ENCODE results near the gene CBFA2T2. TPM values are rescaled to one million over a fixed set of nuclear protein-coding genes. Genes with fewer than 3 reads are reported as not detected.
A peak's percentile ranks its signal among the peaks of the same experiment; 100 is the strongest.

CBFA2T2 gene
- total and polyA plus RNA-seq, 2 donors (not counting 1 experiment from before 2014, with no cell fraction given): 26.9 to 30.0 TPM

DNA sequence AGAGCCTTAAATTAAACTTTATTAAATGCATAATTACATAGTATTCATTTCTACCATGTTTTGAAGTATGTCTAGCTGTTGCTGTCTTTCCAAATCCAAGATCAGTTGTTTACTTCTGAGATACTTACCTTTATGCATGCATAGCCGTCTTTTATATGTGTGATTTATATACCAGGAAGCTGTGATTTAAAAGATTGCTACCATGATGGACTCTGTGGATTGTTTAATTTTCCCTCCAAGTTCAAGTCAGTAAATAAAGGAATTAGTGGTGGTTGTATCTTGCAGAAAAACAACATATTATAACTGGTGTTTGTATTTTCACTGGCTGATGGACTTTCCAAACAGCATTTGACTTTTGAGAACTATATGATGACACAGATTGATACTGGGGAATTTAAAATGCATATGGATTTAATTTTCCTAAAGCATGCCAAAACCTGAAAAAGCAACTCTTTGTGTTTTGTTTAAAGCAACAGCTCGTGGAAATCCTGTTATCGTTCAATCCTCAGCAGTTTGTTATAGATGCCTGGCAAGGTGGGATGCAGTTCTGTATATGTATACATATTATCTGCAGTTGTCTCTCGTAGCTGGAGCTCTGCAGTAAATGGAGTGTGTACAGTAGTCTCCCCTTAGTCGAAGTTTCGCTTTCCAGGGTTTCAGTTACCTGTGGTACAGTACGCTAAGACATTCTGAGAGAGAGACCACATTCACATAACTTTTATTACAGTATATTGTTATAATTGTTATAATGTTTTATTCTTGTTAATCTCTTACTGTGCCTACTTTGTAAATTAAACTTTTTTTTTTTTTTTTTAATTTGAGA, 77.1 kb downstream of the CBFA2T2 start:
- no peaks in the 10 kb centered on the region for H3K27me3 ChIP-seq (replicated peaks in 1 of 4; ENCODE audit: control extremely low read depth in 1 of 4, control insufficient read depth in 3 of 4, insufficient read depth in 4 of 4, low read length in 3 of 4)
- no peak overlapping the region for H3K27ac Mint-ChIP-seq
- no peaks in the 10 kb centered on the region for H3K9me3 ChIP-seq (ENCODE audit: control extremely low read depth in 1 of 3, control insufficient read depth in 2 of 3, insufficient read depth in 1 of 3, low read length in 2 of 3)
- no peak overlapping the region for H3K4me3 ChIP-seq (ENCODE audit: control extremely low read depth in 1 of 5, extremely low read depth in 1 of 5, insufficient read depth in 1 of 5, low read depth in 2 of 5, low read length in 4 of 5)
- DNase-seq: no peak
- ChIA-PET POLR2A (interaction anchor here (0.7 kb wide), 1 partner anchor 107 kb away, joined by 4 read pairs; no protein-coding TSS in a partner anchor), CTCF (interaction anchor here (0.6 to 1.2 kb wide), 2 partner anchors 20 to 104 kb away, joined by 3 read pairs; no protein-coding TSS in a partner anchor)
- H3K9ac ChIP-seq (ENCODE audit: low read length): no peak overlapping the region
- H3K27ac ChIP-seq (ENCODE audit: low read length in 2 of 2): no peak overlapping the region
- H3K27me3 Mint-ChIP-seq: no peaks in the 10 kb centered on the region
- intact Hi-C loops (cut with micrococcal nuclease): no loop called here
- ATAC-seq (ENCODE audit: low read depth): no peak
- no peak overlapping the region for H2AFZ ChIP-seq (ENCODE audit: insufficient read depth, low read depth, low read length, poor library complexity, severe bottlenecking)
- no peaks in the 10 kb centered on the region for H3K9me3 Mint-ChIP-seq (ENCODE audit: insufficient read depth)
- H3K36me3 ChIP-seq (replicated peaks in 1 of 2; ENCODE audit: control extremely low read depth in 1 of 2, control insufficient read depth in 1 of 2, extremely low read depth in 1 of 2, insufficient read depth in 2 of 2, low read length in 1 of 2): peaks cover 0 to 2% of the 10 kb centered on the region in 2 experiments
- peaks cover 59% of the 10 kb centered on the region for H3K79me2 ChIP-seq (ENCODE audit: control insufficient read depth, insufficient read depth, low read length)
- H3K4me3 Mint-ChIP-seq: no peak overlapping the region
- TF ChIP-seq, protein P1, sequence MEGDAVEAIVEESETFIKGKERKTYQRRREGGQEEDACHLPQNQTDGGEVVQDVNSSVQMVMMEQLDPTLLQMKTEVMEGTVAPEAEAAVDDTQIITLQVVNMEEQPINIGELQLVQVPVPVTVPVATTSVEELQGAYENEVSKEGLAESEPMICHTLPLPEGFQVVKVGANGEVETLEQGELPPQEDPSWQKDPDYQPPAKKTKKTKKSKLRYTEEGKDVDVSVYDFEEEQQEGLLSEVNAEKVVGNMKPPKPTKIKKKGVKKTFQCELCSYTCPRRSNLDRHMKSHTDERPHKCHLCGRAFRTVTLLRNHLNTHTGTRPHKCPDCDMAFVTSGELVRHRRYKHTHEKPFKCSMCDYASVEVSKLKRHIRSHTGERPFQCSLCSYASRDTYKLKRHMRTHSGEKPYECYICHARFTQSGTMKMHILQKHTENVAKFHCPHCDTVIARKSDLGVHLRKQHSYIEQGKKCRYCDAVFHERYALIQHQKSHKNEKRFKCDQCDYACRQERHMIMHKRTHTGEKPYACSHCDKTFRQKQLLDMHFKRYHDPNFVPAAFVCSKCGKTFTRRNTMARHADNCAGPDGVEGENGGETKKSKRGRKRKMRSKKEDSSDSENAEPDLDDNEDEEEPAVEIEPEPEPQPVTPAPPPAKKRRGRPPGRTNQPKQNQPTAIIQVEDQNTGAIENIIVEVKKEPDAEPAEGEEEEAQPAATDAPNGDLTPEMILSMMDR (IDR thresholded peaks at IDR 0.05): no peak
- no peak for TF ChIP-seq EZH2 (IDR thresholded peaks at IDR 0.05; ENCODE audit: borderline replicate concordance, insufficient read depth, low read depth, low read length, poor library complexity, severe bottlenecking)
- 100% methylated on average over 1 of the region's 7 CpGs for WGBS (ENCODE audit: insufficient coverage)
- H3K4me1 Mint-ChIP-seq: peaks cover 34% of the 10 kb centered on the region
- H4K20me1 ChIP-seq (ENCODE audit: control insufficient read depth, insufficient read depth, low read length, poor library complexity, severe bottlenecking): no peaks in the 10 kb centered on the region
- no peak overlapping the region for H3K4me2 ChIP-seq (replicated peaks; ENCODE audit: low read depth, low read length, poor library complexity, severe bottlenecking)
- peaks cover 11 to 15% of the 10 kb centered on the region in 2 donors for H3K4me1 ChIP-seq (ENCODE audit: control insufficient read depth in 2 of 2, insufficient read depth in 2 of 2, low read length in 2 of 2)

DNA sequence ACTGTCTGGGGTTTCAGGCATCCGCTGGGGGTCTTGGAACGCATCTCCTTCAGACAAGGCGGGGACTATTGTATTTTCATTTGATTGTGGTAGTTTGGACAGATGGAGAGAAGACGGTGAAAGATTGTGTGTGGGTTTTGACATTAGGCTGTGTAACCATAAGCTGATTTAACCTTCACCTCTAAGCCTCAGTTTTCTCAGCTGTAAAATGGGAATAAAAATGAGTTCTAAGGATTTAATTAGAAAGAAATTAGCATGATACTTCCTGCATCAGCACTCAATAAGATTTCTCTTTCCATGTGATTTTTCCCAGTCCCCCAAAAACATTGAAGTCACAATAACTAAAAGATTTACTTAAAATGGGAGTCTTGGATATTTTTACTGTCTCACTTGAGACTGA, 78.1 kb downstream of the CBFA2T2 start:
- 100% methylated on average over 3 of the region's 4 CpGs for WGBS (ENCODE audit: insufficient coverage)
- H3K4me3 ChIP-seq (ENCODE audit: control extremely low read depth in 1 of 5, extremely low read depth in 1 of 5, insufficient read depth in 1 of 5, low read depth in 2 of 5, low read length in 4 of 5): no peak overlapping the region
- peaks cover 37% of the 10 kb centered on the region for H3K4me1 Mint-ChIP-seq

More for the DNA sequence above, 78.1 kb downstream of the CBFA2T2 start:
- Mint-ChIP-seq H3K9me3 (ENCODE audit: insufficient read depth) (no peaks in the 10 kb centered on the region), H3K4me3 (no peak overlapping the region), H3K27ac (peak overlapping the region; percentile 11), H3K27me3 (no peaks in the 10 kb centered on the region)
- DNase-seq (no peak), ATAC-seq (ENCODE audit: low read depth) (no peak)
- Histone ChIP-seq H2AFZ (ENCODE audit: insufficient read depth, low read depth, low read length, poor library complexity, severe bottlenecking) (no peak overlapping the region), H3K79me2 (ENCODE audit: control insufficient read depth, insufficient read depth, low read length) (peaks cover 64% of the 10 kb centered on the region), H3K9me3 (ENCODE audit: control extremely low read depth in 1 of 3, control insufficient read depth in 2 of 3, insufficient read depth in 1 of 3, low read length in 2 of 3) (peaks cover 0 to 1% (median 0%) of the 10 kb centered on the region in 3 donors), H3K9ac (ENCODE audit: low read length) (no peak overlapping the region), H3K27ac (ENCODE audit: low read length in 2 of 2) (no peak overlapping the region), H3K27me3 (replicated peaks in 1 of 4; ENCODE audit: control extremely low read depth in 1 of 4, control insufficient read depth in 3 of 4, insufficient read depth in 4 of 4, low read length in 3 of 4) (no peaks in the 10 kb centered on the region), H3K4me2 (replicated peaks; ENCODE audit: low read depth, low read length, poor library complexity, severe bottlenecking) (peak overlapping the region; percentile 27), H4K20me1 (ENCODE audit: control insufficient read depth, insufficient read depth, low read length, poor library complexity, severe bottlenecking) (no peaks in the 10 kb centered on the region), H3K36me3 (replicated peaks in 1 of 2; ENCODE audit: control extremely low read depth in 1 of 2, control insufficient read depth in 1 of 2, extremely low read depth in 1 of 2, insufficient read depth in 2 of 2, low read length in 1 of 2) (peaks cover 0 to 2% of the 10 kb centered on the region in 2 experiments), H3K4me1 (ENCODE audit: control insufficient read depth in 2 of 2, insufficient read depth in 2 of 2, low read length in 2 of 2) (peaks cover 15 to 16% of the 10 kb centered on the region in 2 donors)
- TF ChIP-seq, protein P1 (IDR thresholded peaks at IDR 0.05): no peak
- no peak for TF ChIP-seq EZH2 (IDR thresholded peaks at IDR 0.05; ENCODE audit: borderline replicate concordance, insufficient read depth, low read depth, low read length, poor library complexity, severe bottlenecking)
- intact Hi-C loops (cut with micrococcal nuclease): loop anchor here (2.0 kb wide), 1 partner anchor 13 kb away; no protein-coding TSS in a partner anchor
- ChIA-PET POLR2A (no interaction called here), CTCF (interaction anchor here (1.0 to 1.4 kb wide), 2 partner anchors 13 to 38 kb away, joined by 3 to 4 read pairs; no protein-coding TSS in a partner anchor)

All from B cell (primary cell).